ENCODE results near the gene REPIN1. TPM values are rescaled to one million over a fixed set of nuclear protein-coding genes. Genes with fewer than 3 reads are reported as not detected.
A peak's percentile ranks its signal among the peaks of the same experiment; 100 is the strongest.

REPIN1 gene
- total RNA-seq, 1 experiment from 2014 or later = 106 TPM

DNA sequence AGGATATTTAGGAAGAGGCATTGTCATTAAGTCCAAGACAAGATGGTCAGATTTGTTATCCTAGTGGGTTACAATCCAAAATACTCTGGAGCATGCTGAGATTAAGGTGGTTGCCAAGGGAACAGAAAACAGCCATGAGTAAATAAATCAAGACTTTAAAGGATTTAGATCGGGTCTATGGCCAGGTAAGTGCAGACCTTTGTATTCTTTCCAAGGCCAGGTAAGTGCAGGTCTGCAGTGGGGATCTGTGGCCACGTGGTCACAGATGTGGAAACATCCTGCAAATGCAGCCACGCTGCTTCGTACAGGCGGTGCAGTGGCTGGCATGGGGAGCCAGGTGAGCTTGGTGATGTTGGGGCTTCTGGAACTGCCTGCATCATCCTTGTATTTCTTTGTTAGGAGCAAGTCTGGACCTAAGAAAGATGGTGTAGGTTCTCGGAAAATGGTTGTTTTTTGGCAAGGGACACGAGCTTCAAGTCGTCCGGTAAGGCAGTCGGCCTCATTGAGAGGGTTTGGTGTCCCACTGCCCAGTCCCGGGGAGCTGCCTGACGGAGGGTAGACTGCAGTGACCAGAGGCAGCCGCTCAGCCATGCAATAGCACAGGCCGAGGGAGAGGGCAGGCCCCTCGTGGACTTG lies 32.3 kb downstream of the REPIN1 start:
- Histone ChIP-seq H2AFZ (ENCODE audit: low read depth, low read length, poor library complexity, severe bottlenecking) (no peak overlapping the region), H4K20me1 (ENCODE audit: insufficient read depth) (no peaks in the 10 kb centered on the region), H3K4me2 (ENCODE audit: low read length) (peak overlapping the region; percentile 63), H3K79me2 (ENCODE audit: insufficient read depth, low read length) (no peaks in the 10 kb centered on the region), H3K9me3 (ENCODE audit: control insufficient read depth in 1 of 2, insufficient read depth in 1 of 2, low read depth in 1 of 2, low read length in 2 of 2) (no peaks in the 10 kb centered on the region), H3K27ac (ENCODE audit: low read depth, low read length) (no peak overlapping the region), H3K36me3 (ENCODE audit: control insufficient read depth in 1 of 2, insufficient read depth in 2 of 2, low read length in 2 of 2) (no peaks in the 10 kb centered on the region), H3K9me2 (ENCODE audit: insufficient read depth) (no peaks in the 10 kb centered on the region), H3K9ac (ENCODE audit: low read length) (no peak overlapping the region), H3K4me1 (ENCODE audit: control insufficient read depth in 1 of 2, insufficient read depth in 2 of 2, low read length in 2 of 2) (peaks cover 24 to 42% of the 10 kb centered on the region in 2 experiments), H3K27me3 (ENCODE audit: insufficient read depth, low read length) (no peaks in the 10 kb centered on the region), H3K4me3 (replicated peaks in 1 of 2; ENCODE audit: low read depth in 1 of 2, low read length in 2 of 2) (no peak overlapping the region)
- ChIA-PET CTCF (no interaction called here), POLR2A (no interaction called here), RAD21 (ENCODE audit: low non-redundant PET in 1 of 2, low total read pairs in 2 of 2, uncharacterized antibody in 2 of 2, unreplicated experiment in 2 of 2) (interaction anchor here in 1 of 2 experiments (0.6 kb wide), 1 partner anchor 23 kb away, joined by 3 read pairs; no protein-coding TSS in a partner anchor)
- intact Hi-C loops (cut with micrococcal nuclease) = loop anchor here (5.0 kb wide), 1 partner anchor 34 kb away; the partner anchor contains the start of gene REPIN1
- BruUV-seq (replicated peaks) = no TSS peak
- no peak for TF ChIP-seq EGR1 (IDR thresholded peaks at IDR 0.05; ENCODE audit: low read depth)
- no peak for TF ChIP-seq YY1 (IDR thresholded peaks at IDR 0.05; ENCODE audit: extremely low read depth, insufficient replicate concordance, low read depth, low read length)
- TF ChIP-seq FOSL1 (IDR thresholded peaks at IDR 0.05; ENCODE audit: low read depth) = no peak
- no peak for TF ChIP-seq ZBTB33 (IDR thresholded peaks at IDR 0.05; ENCODE audit: extremely low read depth, insufficient replicate concordance, low read length)
- no peak for TF ChIP-seq EZH2phosphoT487 (IDR thresholded peaks at IDR 0.05; ENCODE audit: borderline replicate concordance)
- ATAC-seq (no peak), DNase-seq (ENCODE audit: low read depth, low spot score) (no peak)

DNA sequence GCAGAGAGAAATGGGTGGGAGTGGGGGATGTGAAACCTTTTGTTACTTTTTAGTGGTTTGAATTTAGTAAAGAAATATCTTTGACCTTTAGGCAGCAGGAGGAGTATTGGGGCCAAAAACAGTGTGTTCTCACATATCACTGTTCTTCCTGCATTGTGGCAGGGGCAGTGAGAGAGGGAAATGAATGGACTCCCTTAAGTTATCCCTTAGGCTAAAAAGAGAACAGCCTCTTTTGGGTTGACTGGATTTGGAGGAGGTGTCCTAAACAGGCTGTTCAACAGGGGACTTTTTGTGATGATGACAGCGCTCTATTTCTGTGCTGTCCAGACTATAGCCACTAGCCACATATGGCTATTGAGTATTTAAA lies 32.8 kb downstream of the REPIN1 start:
- POLR2A ChIA-PET = no interaction called here
- H3K9me3 ChIP-seq (ENCODE audit: control insufficient read depth in 1 of 2, insufficient read depth in 1 of 2, low read depth in 1 of 2, low read length in 2 of 2) = no peaks in the 10 kb centered on the region
- TF ChIP-seq SP1 (IDR thresholded peaks at IDR 0.05; ENCODE audit: low read depth) (no peak), EGR1 (IDR thresholded peaks at IDR 0.05; ENCODE audit: low read depth) (no peak), ZNF274 (IDR thresholded peaks at IDR 0.05; ENCODE audit: low read depth, low read length) (no peak), MAX (IDR thresholded peaks at IDR 0.05) (no peak), EZH2 (IDR thresholded peaks at IDR 0.05) (no peak), RAD21 (IDR thresholded peaks at IDR 0.05; ENCODE audit: low read depth) (no peak), SIN3A (IDR thresholded peaks at IDR 0.05; ENCODE audit: low read depth) (no peak), FOSL1 (IDR thresholded peaks at IDR 0.05; ENCODE audit: low read depth) (no peak), POLR2AphosphoS5 (IDR thresholded peaks at IDR 0.05; ENCODE audit: low read depth, low read length) (no peak), JUND (IDR thresholded peaks at IDR 0.05) (no peak), CEBPB (IDR thresholded peaks at IDR 0.05; ENCODE audit: low read depth) (no peak), ZFX (IDR thresholded peaks at IDR 0.05) (no peak), EZH2phosphoT487 (IDR thresholded peaks at IDR 0.05; ENCODE audit: borderline replicate concordance) (no peak), SRF (IDR thresholded peaks at IDR 0.05; ENCODE audit: low read depth) (no peak)
- TF ChIP-seq, protein P1, sequence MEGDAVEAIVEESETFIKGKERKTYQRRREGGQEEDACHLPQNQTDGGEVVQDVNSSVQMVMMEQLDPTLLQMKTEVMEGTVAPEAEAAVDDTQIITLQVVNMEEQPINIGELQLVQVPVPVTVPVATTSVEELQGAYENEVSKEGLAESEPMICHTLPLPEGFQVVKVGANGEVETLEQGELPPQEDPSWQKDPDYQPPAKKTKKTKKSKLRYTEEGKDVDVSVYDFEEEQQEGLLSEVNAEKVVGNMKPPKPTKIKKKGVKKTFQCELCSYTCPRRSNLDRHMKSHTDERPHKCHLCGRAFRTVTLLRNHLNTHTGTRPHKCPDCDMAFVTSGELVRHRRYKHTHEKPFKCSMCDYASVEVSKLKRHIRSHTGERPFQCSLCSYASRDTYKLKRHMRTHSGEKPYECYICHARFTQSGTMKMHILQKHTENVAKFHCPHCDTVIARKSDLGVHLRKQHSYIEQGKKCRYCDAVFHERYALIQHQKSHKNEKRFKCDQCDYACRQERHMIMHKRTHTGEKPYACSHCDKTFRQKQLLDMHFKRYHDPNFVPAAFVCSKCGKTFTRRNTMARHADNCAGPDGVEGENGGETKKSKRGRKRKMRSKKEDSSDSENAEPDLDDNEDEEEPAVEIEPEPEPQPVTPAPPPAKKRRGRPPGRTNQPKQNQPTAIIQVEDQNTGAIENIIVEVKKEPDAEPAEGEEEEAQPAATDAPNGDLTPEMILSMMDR (IDR thresholded peaks at IDR 0.05 in 2 of 3, conservative IDR thresholded peaks at IDR 0.05 in 1 of 3; ENCODE audit: borderline replicate concordance in 1 of 3, insufficient read depth in 1 of 3, low read depth in 2 of 3, low read length in 2 of 3) = no peak

More for the DNA sequence above, 32.8 kb downstream of the REPIN1 start:
- no peak for DNase-seq (ENCODE audit: low read depth, low spot score)
- H3K9me2 ChIP-seq (ENCODE audit: insufficient read depth) = no peaks in the 10 kb centered on the region
- no peak overlapping the region for H3K9ac ChIP-seq (ENCODE audit: low read length)
- ChIA-PET CTCF (no interaction called here), RAD21 (ENCODE audit: low non-redundant PET in 1 of 2, low total read pairs in 2 of 2, uncharacterized antibody in 2 of 2, unreplicated experiment in 2 of 2) (interaction anchor here in 1 of 2 experiments (0.6 kb wide), 1 partner anchor 24 kb away, joined by 3 read pairs; no protein-coding TSS in a partner anchor)
- intact Hi-C loops (cut with micrococcal nuclease) = loop anchor here (5.0 kb wide), 1 partner anchor 34 kb away; the partner anchor contains the start of gene REPIN1
- no peak overlapping the region for H3K4me2 ChIP-seq (ENCODE audit: low read length)
- no peak for ATAC-seq
- peaks cover 24 to 47% of the 10 kb centered on the region in 2 experiments for H3K4me1 ChIP-seq (ENCODE audit: control insufficient read depth in 1 of 2, insufficient read depth in 2 of 2, low read length in 2 of 2)
- H3K4me3 ChIP-seq (replicated peaks in 1 of 2; ENCODE audit: low read depth in 1 of 2, low read length in 2 of 2) = no peak overlapping the region
- no peaks in the 10 kb centered on the region for H3K79me2 ChIP-seq (ENCODE audit: insufficient read depth, low read length)
- H3K36me3 ChIP-seq (ENCODE audit: control insufficient read depth in 1 of 2, insufficient read depth in 2 of 2, low read length in 2 of 2) = no peaks in the 10 kb centered on the region
- H3K27me3 ChIP-seq (ENCODE audit: insufficient read depth, low read length) = no peaks in the 10 kb centered on the region
- no peak overlapping the region for H2AFZ ChIP-seq (ENCODE audit: low read depth, low read length, poor library complexity, severe bottlenecking)
- H3K27ac ChIP-seq (ENCODE audit: low read depth, low read length) = no peak overlapping the region
- no TSS peak for BruUV-seq (replicated peaks)
- H4K20me1 ChIP-seq (ENCODE audit: insufficient read depth) = no peaks in the 10 kb centered on the region
